Activated CD4-positive, alpha-beta T cell treated with anti-CD3 and anti-CD28 coated beads, Interleukin-2, amount 10 ng/mL, durations not matched to agents 24 days and 14 days (primary cell): ENCODE results near the gene OR51B2. TPM values are rescaled to one million over a fixed set of nuclear protein-coding genes. Genes with fewer than 3 reads are reported as not detected.
"Not testable (repeated sequence)": the region's sequence is repeated elsewhere in the genome, so short reads cannot be mapped to it uniquely, and the experiment has no call there.

ENCODE experiments used
- DNase-seq: peaks from one replicate; pipeline ENCODE4 v3.0.0; 2022
- H3K27ac Mint-ChIP-seq: one replicate; pipeline ENCODE4 v1.8.0; 2022; ENCODE audit warnings: mild to moderate bottlenecking, mixed read lengths
- H3K27me3 Mint-ChIP-seq: one replicate; pipeline ENCODE4 v1.8.0; 2022; ENCODE audit warnings: mixed read lengths
- H3K36me3 Mint-ChIP-seq: one replicate; pipeline ENCODE4 v1.8.0; 2022; ENCODE audit warnings: low read depth, mild to moderate bottlenecking, mixed read lengths
- H3K4me1 Mint-ChIP-seq: one replicate; pipeline ENCODE4 v1.8.0; 2021; ENCODE audit warnings: mixed read lengths
- H3K4me3 Mint-ChIP-seq: one replicate; pipeline ENCODE4 v1.8.0; 2022; ENCODE audit warnings: mild to moderate bottlenecking, moderate library complexity, mixed read lengths
- H3K9me3 Mint-ChIP-seq: one replicate; pipeline ENCODE4 v1.8.0; 2021; ENCODE audit warnings: mixed read lengths
- intact Hi-C: fragments of 100-400 bp; cut with micrococcal nuclease; formaldehyde crosslinking; loops from one replicate; pipeline ENCODE4 v1.15.1; 2023
- total RNA-seq: library from RNA; stranded (reverse); gene quantifications from 2 replicates; pipeline ENCODE4 v1.2.3, GENCODE V29; 2022

The OR51B2 gene, protein sequence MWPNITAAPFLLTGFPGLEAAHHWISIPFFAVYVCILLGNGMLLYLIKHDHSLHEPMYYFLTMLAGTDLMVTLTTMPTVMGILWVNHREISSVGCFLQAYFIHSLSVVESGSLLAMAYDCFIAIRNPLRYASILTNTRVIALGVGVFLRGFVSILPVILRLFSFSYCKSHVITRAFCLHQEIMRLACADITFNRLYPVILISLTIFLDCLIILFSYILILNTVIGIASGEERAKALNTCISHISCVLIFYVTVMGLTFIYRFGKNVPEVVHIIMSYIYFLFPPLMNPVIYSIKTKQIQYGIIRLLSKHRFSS
- not detected in 2 replicates for total RNA-seq

DNA sequence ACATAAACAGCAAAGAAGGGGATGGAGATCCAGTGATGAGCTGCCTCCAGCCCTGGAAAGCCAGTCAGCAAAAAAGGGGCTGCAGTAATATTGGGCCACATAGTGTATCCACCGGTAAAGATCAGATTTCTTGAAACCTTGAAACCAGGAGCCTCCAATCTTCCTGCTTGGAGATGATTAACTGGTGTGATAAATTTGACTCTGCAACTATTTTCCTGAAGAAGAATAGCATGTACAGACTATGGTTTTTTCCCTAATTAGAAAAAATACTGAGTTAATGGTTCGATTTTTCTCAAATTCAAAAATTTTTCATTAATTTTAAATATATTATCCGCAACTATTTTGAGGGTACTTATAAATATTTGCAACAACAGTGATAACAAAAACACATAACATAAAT lies at the start of gene OR51B2:
Gene OR51B2, minus strand, starts transcription at position 101 of the 400 bp plus-strand sequence. Its CDS starts 0 bp downstream, at position 101.
- intact Hi-C loops: no loop called here
- H3K27ac Mint-ChIP-seq: no peak within 1 kb of the TSS

DNA sequence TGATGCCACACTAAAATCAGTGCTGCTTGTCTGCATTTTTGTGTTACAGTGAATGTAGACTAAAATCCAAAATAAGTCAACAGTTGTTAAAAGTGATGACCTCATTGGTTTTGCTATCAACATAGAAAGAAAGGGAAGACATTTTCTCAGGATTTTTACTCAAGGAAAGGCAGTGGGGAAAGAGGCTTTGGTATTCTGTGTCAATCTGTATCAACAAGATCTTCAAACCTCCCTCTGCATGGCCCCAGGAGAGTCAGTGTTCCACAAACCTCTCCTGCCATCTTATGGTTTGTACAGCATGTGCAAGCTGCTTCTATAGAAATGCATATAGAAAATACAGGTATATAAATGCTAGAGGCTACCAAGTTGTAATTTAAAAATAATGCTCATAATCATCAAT lies 45.7 kb upstream of the OR51B2 start:
- Mint-ChIP-seq H3K27me3 (no peaks in the 10 kb centered on the region), H3K9me3 (no peaks in the 10 kb centered on the region)

More for the DNA sequence above, at the start of gene OR51B2:
- no peaks in the 10 kb centered on the region for H3K4me1 Mint-ChIP-seq
- no peaks in the 10 kb centered on the region for H3K27me3 Mint-ChIP-seq
- no peak within 1 kb of the TSS for H3K4me3 Mint-ChIP-seq
- H3K9me3 Mint-ChIP-seq: no peaks in the 10 kb centered on the region
- DNase-seq: no peak
- H3K36me3 Mint-ChIP-seq: no peaks in the 10 kb centered on the region

DNA sequence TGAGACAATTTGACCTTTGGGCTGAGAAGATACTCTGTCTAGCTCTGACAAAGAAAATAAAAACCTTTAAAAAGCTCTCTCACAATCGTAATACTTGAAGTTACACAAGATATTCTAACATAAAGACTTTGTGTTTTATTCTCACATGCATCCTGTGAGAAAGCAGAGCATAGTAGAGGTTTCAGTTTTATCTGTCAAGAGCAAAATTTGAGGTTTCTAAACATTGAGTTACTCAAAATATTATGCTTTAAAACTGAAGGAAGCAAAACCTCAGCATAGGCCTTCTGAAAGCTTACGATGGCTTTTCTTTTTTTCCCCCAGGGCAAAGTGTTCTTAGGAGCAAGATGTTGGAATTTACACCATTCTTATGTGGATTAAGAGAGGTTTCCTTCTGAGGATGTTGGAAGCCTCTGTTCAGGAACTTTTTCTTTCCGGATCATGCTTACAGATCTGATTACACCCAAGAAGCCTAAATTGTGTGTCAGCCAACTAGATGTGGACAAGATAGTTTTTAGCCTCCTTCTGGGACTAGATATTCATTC lies 44.5 kb upstream of the OR51B2 start:
- no peak for DNase-seq
- Mint-ChIP-seq H3K4me1 (no peaks in the 10 kb centered on the region), H3K27ac (no peak overlapping the region), H3K9me3 (no peaks in the 10 kb centered on the region), H3K27me3 (no peaks in the 10 kb centered on the region), H3K4me3 (no peak overlapping the region), H3K36me3 (no peaks in the 10 kb centered on the region)
- intact Hi-C loops: no loop called here

More for the DNA sequence above, 45.7 kb upstream of the OR51B2 start:
- Mint-ChIP-seq H3K4me1 (no peaks in the 10 kb centered on the region), H3K36me3 (no peaks in the 10 kb centered on the region), H3K27ac (no peak overlapping the region), H3K4me3 (no peak overlapping the region)
- intact Hi-C loops: no loop called here
- no peak for DNase-seq

DNA sequence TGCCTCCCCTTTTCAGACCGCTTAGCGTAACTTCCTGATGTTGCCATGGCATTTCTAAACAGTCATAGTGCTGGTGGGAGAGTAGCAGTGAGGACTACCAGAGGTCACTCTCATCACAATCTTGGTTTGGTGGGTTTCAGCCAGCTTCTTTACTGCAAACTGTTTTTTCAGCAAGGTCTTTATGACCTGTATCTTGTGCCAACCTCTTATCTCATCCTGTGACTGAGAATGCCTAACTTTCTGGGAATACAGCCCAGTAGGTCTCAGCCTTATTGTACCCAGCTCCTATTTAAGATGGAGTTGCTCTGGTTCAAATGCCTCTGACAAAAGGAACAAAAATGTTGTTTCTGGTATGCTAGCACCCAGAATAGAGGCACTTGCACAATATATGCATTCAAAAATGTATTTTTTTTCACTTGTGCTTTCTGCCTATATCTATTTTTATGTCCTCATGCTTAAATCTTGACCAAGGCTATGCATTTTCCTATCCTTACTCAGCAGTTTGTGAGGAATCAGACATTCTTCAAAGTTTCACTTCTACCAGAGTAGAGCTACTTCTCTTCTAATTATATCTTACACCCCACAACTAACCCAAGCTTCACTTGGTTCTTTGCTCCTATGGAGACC lies 43.5 kb upstream of the OR51B2 start:
- H3K27ac Mint-ChIP-seq: no peak overlapping the region
- DNase-seq: no peak
- H3K9me3 Mint-ChIP-seq: no peaks in the 10 kb centered on the region
- no peaks in the 10 kb centered on the region for H3K4me1 Mint-ChIP-seq
- intact Hi-C loops: no loop called here
- no peaks in the 10 kb centered on the region for H3K36me3 Mint-ChIP-seq
- H3K27me3 Mint-ChIP-seq: no peaks in the 10 kb centered on the region
- H3K4me3 Mint-ChIP-seq: no peak overlapping the region

DNA sequence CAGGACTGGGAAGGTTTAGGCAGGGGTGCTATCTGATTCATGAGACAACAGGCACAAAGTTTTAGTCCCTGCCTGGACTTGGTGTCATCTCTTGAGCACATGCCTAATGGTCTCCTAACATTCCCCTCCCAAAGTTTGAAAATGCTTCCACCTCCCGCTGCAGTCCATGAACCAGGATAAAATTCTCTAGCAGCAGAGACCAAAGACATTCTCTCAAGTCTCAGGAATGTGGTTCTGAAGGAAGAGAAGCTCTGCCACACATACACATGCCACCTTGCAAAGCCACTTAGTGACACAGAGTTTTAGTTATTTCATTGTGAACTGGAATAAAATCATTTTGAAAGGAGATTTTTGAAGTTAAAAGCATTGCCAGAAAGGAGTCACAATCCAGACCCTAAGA lies 42.8 kb upstream of the OR51B2 start:
- H3K27ac Mint-ChIP-seq: no peak overlapping the region
- H3K27me3 Mint-ChIP-seq: no peaks in the 10 kb centered on the region
- DNase-seq: no peak
- H3K4me3 Mint-ChIP-seq: no peak overlapping the region
- H3K4me1 Mint-ChIP-seq: no peaks in the 10 kb centered on the region
- intact Hi-C loops: no loop called here
- no peaks in the 10 kb centered on the region for H3K9me3 Mint-ChIP-seq
- H3K36me3 Mint-ChIP-seq: no peaks in the 10 kb centered on the region

DNA sequence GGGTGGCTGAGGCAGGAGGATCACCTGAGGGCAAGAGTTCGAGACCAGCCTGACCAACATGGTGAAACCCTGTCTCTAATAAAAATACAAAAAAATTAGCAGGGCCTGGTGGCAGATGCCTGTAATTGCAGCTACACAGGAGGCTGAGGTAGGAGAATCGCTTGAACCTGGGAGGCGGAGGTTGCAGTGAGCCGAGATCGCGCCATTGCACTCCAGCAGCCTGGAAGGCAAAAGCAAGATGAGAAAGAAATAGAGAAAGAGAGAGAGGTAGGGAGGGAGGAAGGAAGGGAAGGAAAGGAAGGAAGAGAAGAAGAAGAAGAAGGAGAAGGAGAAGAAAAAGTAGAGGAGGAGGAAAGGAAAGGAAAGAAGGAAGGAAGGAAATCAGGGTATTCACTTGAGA lies 42.3 kb upstream of the OR51B2 start:
- H3K36me3 Mint-ChIP-seq, H3K27ac Mint-ChIP-seq, H3K4me3 Mint-ChIP-seq, DNase-seq, H3K4me1 Mint-ChIP-seq, intact Hi-C loops, H3K27me3 Mint-ChIP-seq, H3K9me3 Mint-ChIP-seq: not testable (repeated sequence)

DNA sequence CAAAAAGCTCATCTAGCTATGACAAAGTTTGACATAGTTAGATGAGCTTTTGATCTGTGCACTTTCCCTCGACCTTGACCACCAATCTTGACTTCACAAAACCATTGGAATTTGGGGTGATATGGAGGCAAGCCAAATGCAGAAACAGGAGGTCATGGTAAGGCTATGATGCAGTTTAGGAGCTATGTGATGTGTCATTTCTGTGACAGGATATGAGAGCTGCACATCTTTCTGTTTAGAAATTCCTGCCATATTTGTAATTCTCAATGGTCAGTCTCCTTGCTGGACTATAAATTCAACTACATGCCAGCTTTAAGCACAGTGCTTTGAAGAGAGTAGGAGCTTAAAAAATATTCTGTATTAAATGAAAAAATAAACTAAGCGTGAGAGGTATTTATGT lies 40.1 kb upstream of the OR51B2 start:
- Mint-ChIP-seq H3K9me3 (no peaks in the 10 kb centered on the region), H3K36me3 (no peaks in the 10 kb centered on the region), H3K27ac (no peak overlapping the region), H3K27me3 (no peaks in the 10 kb centered on the region), H3K4me3 (no peak overlapping the region), H3K4me1 (no peaks in the 10 kb centered on the region)
- no peak for DNase-seq
- intact Hi-C loops: no loop called here

DNA sequence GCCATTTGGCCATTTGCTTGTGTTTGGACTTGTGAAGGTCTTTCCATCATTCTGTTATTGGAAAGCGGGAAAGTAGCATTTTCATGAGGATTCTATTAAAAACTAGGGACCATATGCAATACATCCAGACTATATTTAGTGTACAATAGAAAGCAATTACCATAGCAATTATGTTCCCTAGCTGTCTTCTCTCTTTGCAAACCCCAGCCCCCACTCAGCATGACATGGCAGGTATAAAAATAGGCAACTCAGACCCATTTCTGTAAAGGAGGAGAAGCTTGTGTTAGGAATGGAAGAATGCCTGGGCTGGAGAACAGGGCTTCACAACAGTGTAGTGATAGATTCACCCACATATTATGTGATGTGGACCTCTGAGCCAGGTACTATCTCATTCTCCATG lies 39.6 kb upstream of the OR51B2 start:
- no peaks in the 10 kb centered on the region for H3K9me3 Mint-ChIP-seq
- no peaks in the 10 kb centered on the region for H3K4me1 Mint-ChIP-seq
- H3K4me3 Mint-ChIP-seq: no peak overlapping the region
- H3K27me3 Mint-ChIP-seq: no peaks in the 10 kb centered on the region
- no peak for DNase-seq
- intact Hi-C loops: no loop called here
- no peaks in the 10 kb centered on the region for H3K36me3 Mint-ChIP-seq
- no peak overlapping the region for H3K27ac Mint-ChIP-seq

DNA sequence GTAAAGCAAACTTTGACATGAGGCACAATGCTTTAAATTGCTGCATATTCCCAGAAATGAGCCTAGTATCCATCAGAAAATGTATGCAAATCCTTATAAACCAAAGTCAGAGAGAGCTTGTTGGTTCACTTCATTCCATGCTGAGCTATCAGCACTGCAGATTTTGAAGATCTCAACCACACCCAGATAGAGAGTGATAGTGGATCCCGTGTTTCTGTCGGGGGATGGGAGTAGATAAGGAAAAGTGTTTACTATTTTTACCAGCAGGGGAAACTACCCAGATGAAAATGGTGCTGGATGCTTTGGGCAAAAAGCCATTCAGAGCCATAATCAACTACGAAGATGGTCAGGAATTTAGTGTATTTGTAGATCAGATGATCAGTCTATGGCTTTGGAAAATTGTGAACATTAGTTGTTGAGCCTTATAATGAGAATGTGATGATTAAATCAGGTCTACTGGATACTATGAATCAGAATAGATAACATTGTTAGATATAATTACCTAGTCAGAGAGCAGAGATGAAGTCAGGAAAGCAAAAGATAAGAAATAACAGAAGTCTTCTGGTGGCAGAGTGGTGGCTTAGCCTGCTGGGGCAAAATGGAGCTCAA lies 38.0 kb upstream of the OR51B2 start:
- H3K9me3 Mint-ChIP-seq: no peaks in the 10 kb centered on the region
- no peaks in the 10 kb centered on the region for H3K27me3 Mint-ChIP-seq
- no peaks in the 10 kb centered on the region for H3K36me3 Mint-ChIP-seq
- no peak overlapping the region for H3K4me3 Mint-ChIP-seq
- intact Hi-C loops: no loop called here
- H3K4me1 Mint-ChIP-seq: no peaks in the 10 kb centered on the region
- DNase-seq: no peak
- no peak overlapping the region for H3K27ac Mint-ChIP-seq

DNA sequence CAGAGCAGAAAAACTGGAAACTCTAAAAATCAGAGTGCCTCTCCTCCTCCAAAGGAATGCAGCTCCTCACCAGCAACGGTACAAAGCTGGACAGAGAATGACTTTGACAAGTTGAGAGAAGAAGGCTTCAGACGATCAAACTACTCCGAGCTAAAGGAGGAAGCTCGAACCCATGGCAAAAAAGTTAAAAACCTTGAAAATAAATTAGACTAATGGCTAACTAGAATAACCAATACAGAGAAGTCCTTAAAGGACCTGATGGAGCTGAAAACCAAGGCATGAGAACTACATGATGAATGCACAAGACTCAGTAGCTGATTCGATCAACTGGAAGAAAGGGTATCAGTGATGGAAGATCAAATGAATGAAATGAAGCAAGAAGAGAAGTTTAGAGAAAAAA lies 31.9 kb upstream of the OR51B2 start:
- H3K27me3 Mint-ChIP-seq, H3K9me3 Mint-ChIP-seq, H3K36me3 Mint-ChIP-seq, H3K4me3 Mint-ChIP-seq, intact Hi-C loops, H3K27ac Mint-ChIP-seq, DNase-seq, H3K4me1 Mint-ChIP-seq: not testable (repeated sequence)

DNA sequence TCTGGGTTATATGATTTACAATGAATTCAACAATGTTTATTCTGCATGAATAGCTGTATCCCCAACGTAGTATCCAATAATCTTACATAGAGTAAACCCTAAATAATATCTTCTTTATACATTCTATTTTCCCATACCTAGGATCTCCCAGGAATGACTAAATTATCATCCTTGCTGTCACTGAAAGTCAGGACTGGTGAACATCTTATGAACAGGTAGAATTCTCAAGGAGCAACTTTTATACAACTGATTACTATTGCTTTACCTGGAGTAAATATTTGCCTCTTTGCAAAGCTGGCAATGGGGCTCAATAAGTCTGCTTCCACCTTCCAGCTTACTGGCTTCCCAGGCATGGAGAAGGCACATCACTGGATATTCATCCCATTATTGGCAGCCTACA lies 27.1 kb upstream of the OR51B2 start, which contains the start of gene OR51B6:
Gene OR51B6, plus strand, starts transcription at position 301 of the 400 bp plus-strand sequence. Its CDS starts 0 bp downstream, at position 301.
- Mint-ChIP-seq H3K4me1 (no peaks in the 10 kb centered on the region), H3K4me3 (no peak within 1 kb of the TSS), H3K27ac (no peak within 1 kb of the TSS), H3K27me3 (peaks cover 2% of the 10 kb centered on the region), H3K36me3 (no peaks in the 10 kb centered on the region), H3K9me3 (no peaks in the 10 kb centered on the region)
- no peak for DNase-seq
- intact Hi-C loops: no loop called here

DNA sequence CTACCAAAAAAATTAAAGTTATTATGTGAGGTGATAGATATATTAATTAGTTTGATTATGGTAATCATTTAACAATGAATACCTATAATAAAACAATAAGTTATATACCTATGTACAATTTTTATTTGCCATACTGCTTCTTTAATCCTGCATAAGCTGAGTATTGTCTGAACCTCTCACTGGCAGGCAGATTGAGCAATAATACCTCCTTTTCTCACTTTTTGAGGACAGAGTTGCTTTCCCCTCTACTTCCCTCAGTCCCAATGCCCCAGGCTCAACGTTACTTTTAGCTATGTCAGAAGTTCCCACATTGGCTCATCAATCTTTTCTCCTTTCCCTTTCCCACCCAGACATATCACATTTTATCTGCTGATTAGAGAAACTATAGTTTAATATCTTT lies 25.5 kb upstream of the OR51B2 start:
- Mint-ChIP-seq H3K27ac (no peak overlapping the region), H3K9me3 (no peaks in the 10 kb centered on the region), H3K4me3 (no peak overlapping the region), H3K36me3 (no peaks in the 10 kb centered on the region), H3K27me3 (peaks cover 2% of the 10 kb centered on the region), H3K4me1 (no peaks in the 10 kb centered on the region)
- DNase-seq: no peak
- intact Hi-C loops: no loop called here

DNA sequence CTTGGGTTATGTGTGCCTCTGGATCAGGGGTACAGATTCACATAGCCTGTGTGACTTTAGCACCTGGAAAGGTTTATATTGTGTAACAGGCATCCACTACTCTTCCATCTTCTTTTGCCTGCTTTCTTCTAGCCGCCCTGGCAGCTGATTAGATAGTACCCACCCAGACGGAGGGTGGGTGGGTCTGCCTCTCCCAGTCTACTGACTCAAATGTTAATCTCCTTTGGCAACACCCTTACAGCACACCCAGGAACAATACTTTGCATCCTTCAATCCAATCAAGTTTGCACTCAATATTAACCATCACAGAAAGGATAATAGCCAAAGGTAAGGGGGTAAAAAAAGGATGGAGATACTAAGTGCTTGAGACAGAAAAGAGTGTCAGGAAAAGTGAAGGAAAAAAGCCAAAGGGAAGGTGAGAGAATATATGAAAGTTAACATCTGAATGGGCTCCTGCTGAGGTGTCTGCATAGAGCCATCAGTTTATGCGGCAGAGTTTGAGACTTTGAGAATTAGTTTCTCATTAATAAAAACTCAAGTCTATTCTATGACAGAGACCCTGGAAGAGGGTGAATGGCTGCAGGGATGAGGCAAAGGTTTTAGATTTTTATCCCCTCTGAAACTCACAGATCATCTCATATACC lies 24.6 kb upstream of the OR51B2 start:
- no peaks in the 10 kb centered on the region for H3K4me1 Mint-ChIP-seq
- H3K36me3 Mint-ChIP-seq: no peaks in the 10 kb centered on the region
- H3K27ac Mint-ChIP-seq: no peak overlapping the region
- H3K27me3 Mint-ChIP-seq: peaks cover 2% of the 10 kb centered on the region
- no peak for DNase-seq
- no peaks in the 10 kb centered on the region for H3K9me3 Mint-ChIP-seq
- H3K4me3 Mint-ChIP-seq: no peak overlapping the region
- intact Hi-C loops: no loop called here

DNA sequence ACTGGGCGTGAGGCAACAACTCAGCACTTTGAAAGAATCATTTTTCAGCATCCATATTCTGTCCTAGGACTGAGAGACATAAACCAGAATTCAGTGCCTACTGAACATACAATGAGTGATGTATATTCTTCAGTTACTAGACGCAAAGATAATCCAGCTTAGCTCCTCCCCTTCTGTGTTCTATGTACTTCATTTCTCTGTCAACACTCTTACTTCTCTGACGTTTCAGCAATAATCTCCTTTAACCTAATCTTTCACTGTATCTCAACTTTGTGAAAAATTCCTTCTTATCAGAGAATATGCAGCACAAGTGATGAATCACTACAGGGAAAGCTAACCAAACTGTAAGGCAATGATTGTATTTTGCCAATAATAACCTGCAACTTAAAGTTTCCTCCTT lies 21.7 kb upstream of the OR51B2 start:
- Mint-ChIP-seq H3K9me3 (no peaks in the 10 kb centered on the region), H3K36me3 (no peaks in the 10 kb centered on the region), H3K27me3 (peaks cover 2% of the 10 kb centered on the region), H3K27ac (no peak overlapping the region), H3K4me1 (no peaks in the 10 kb centered on the region), H3K4me3 (no peak overlapping the region)
- intact Hi-C loops: no loop called here
- DNase-seq: no peak
